Hematopoietic multipotent progenitor cell treated with erythropoietin and hydrocortisone succinate and interleukin-3 and kit ligand, for 8 days (in vitro differentiated cells): Measurements from ENCODE around the gene MTHFD1L.

Experiments
- DNase-seq: peaks from one replicate; pipeline ENCODE4 v3.0.0-alpha.2; 2015

The MTHFD1L gene

DNA sequence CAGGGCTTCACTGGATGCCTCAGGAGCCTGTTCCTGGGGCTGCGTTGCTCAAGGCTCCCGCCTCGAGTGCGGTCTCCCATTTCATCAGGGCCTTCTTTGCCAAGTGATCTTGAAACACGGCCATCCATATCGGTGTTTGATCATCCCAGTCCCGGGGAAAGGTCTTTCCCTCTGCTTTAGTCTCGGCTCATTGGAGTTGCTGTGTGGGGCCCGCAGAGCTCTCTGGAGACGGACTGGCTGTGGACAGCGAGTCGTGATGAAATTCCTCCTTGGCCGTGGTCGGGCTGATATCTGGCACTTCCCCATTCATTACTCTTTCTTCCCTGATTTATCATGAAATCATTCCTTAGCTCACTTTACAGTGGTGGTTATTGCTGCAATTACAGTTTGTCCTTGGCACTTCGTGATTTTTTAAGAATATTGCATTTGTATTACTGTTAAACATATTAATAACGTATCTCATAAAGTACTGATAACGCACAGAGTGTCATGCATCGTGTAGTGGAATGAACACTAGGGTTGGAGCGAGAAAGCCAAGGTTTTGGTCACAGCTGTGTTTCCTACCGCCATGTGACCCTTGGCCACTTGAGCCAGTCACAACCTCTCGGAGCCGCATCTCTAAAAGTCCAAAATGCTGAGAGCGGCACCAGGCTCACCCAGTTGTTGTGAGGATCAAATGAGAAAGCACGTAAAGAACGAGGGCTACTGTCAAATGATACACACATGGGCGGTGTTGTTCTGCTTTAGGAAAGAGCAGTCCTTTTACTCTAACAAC, 71.8 kb downstream of the MTHFD1L start:
- DNase-seq = no peak

DNA sequence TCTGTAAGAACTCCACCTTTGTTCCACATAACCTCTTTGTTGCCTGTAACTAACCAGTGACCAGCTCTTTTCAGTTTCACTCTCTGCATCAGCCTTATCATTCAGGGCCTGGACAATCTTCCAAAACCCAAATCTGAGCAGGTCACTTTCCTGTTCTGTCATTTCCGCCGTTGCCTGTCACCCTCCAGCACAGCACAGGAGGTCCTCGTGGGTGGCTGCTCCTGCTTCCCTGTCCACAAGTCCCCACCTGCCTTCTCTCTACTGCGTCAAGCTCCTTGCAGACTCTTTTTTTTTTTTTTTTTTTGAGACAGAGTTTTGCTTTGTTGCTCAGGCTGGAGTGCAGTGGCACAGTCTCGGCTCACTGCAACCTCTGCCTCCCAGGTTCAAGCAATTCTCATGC, 73.9 kb downstream of the MTHFD1L start:
- DNase-seq = no peak

DNA sequence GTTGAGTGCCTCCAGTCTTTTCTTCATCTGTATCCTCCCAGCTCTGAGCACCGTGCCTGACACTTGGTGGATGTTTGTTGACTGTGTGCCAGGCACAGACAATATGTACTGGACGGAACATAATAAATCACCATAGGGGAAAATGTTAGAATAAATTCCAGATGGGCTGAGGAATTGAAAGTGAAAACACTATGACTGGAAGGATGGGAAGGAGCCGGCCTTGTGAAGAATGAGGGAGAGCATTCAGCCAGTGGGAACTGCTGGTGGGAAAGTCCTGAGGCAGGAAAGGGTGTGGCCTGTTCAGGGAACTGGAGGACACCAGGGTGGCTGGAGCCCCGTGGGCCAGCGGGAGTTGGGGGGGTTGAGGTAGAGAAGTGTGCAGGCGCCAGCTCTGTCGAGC, 75.4 kb downstream of the MTHFD1L start:
- DNase-seq = no peak

DNA sequence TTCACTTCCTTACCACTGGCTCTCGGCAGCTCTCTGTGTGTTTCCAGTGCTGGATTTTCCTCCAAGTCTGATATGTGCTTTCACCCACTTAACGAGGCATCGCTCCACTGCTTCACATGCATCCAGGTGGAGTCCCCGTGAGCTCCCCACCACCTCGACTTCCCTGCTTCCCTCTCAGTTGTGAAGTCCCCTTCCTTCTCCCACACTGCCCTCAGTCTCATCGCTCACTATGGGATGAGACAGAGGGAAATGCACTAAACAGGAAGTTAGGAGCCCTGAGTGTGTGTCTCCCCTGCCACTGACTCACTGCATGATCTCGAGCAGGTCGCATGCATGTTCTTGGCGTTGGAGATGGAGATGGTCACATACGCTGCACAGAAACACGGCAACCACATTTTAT, 84.0 kb downstream of the MTHFD1L start:
- no peak for DNase-seq

DNA sequence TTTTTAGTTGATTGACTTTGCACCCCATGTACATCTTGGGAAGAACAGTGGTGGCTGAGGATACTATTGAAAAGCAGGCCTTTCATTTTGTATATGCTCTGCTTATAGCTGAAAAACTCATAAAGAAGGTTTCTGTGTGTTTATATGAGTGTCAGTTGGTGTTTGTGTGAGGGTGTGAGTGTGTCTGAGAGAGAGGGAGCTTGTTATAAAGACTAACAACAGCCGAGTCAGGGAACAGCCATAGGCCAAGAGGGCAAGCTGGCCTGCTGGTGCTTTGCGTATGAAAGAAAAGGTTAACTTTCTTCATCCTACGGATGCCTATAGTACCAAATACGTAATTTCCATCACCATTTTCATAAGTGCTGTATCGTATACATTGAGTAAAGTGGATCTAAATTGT, 88.3 kb downstream of the MTHFD1L start:
- DNase-seq = no peak

DNA sequence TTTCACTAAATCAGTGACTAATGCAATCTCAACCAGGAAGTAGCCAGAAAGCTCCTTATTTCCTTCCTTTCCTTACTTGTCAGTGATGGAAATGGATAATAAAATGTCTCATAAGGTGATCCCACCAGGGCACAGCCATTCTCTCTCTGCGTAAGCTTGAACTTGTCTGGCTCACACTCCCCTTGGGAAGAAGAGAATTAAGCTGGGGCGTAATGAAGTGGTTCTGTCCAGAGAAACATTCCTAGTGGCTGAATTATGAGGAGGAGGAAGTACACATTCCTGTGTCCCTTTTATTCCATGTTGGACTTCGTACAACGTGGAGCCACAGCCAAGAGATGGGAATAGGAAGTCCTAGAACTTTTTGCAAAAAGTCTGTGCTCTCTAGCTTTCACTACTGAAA, 93.7 kb downstream of the MTHFD1L start:
- no peak for DNase-seq

DNA sequence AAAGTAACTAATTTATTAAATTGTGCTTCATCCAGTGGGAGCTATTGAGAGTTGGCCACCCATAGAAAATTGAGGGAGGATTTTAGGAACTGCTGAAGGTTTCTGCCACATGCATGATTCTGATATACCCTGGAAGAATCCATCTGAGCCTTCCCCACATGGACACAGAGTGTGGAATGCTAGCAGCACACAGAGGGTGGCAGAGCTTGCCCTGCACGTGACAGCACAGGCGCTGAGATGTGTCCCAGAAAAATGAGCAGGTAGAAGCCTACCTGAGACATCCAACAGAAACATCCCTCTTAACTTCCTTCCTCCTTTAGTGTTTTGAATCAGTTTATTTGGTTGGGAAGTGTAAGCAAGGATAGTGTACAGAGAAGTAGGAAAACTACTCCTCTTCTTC, 96.9 kb downstream of the MTHFD1L start:
- no peak for DNase-seq

DNA sequence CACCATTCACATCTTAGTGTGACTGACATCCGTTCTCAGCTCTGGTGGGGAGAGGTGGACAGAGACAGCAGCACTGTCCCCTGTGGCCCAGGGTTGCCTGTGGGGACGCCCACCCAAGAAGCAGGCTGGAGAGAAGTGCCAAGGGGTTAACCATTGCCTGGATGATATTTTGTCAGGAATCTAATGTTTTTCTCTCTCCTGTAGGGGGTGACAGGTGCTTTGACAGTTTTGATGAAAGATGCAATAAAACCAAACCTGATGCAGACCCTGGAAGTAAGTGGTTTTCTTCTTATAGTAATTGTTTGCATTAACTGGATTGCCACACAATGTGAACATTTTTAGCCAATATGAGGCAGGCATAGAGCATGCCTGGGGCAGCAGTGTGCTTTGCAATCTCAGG, 99.3 kb downstream of the MTHFD1L start:
- DNase-seq = no peak

DNA sequence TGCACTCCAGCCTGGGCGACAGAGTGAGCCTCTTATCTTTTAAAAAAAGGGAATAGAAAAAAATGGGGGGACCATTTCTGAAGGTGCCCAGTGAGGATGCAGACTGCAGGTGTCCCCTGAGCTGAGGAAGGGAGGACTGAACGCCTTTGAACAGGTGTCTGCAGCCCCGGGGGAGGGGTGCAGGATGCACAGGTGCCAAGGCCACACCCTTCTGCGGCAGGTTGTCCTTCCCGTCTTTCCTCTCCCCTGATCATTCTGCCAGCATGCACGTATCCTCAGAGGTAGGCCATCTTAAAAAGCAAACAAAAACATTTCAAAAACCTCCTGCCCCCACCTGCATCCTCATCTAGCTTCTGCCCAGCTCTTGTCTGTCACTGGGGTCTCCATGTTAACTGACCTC, 101.3 kb downstream of the MTHFD1L start:
- DNase-seq = no peak

DNA sequence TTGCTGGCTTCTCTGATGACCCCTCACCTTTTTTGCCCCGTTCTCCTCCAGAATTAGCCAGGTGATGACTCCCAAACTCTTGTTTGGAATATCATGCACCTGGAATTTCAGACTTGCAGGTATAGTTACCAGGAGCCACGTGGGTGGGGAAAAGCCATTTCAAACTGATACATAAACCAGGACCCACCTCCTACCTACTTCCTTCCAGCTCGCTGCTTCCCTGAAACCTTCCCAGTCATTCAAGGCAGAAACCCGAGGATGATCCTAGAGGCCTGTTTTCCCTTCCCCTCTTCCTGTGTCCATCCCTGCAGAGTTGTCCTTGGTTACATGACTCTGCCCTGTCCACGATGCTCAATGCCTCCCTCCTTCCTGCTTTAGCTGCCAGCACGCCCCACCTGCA, 101.9 kb downstream of the MTHFD1L start:
- no peak for DNase-seq

DNA sequence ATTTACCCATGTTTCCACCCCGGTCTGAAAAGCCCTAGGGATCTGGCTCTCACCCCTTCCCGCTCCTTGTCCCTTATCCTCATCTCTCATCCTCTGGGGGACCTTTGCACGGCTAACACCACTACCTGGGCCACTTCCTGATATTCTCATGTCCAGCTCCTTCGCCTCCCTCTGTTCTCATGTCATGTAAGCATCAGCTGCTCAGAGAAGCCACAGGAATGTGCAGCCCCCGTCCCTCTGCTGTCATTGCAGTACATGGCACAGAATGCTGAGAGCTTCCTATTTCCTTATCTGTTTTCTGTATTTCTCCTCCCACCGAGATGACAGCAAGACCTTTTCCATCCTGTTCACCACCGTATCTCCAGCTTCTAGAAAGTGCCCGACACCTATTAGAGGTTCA, 102.4 kb downstream of the MTHFD1L start:
- no peak for DNase-seq

DNA sequence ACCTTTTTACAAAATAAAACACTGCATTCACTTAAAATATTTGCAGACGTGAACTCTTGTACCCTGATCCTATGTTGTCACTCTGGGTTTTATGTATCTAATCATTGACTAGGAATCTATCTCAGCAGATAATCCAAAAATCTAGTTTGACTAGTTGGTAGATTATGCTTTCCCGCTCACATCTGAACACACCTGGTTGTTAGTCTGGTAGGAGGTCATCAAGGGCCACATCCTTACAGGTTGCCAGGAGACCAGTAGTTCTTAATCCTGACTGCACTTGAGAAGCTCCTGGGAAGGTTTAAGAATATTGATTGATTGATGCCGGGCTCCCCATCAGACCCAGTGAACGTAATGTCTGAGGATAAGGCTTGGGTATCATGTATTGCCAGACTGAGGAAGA, 104.4 kb downstream of the MTHFD1L start:
- DNase-seq = no peak

DNA sequence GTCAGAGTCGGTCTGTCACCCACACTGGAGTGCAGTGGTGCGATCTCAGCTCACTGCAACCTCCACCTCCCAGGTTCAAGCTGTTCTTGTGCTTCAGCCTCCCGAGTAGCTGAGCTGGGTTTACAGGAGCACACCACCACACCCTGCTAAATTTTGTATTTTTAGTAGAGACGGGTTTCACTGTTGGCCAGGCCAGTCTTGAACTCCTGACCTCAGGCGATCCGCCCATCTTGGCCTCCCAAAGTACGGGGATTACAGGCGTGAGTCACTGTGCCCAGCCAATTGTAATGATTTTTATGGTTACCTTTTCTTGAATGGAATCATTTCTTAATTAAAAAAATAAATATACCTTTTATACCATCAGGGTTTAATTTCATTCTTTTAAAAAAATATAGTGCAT, 105.7 kb downstream of the MTHFD1L start:
- no peak for DNase-seq

DNA sequence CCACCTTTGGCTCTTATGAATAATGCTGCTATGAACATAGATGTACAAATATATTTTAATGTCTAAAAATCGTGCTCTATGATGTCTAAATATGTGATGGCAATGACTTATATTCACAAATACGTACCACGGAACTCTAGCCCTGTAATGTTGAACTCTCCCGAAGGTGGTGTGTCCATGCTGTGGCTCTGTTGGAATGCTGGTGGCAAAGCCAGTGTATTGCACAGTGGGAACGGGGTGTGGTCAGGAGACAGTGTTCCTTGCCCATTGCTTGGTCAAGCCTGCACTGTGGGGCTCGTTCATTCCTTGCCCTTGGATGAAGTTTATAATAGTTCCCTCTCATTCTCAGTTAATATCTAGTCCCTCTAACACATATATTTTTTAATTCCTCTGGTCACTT, 109.6 kb downstream of the MTHFD1L start:
- DNase-seq = no peak

DNA sequence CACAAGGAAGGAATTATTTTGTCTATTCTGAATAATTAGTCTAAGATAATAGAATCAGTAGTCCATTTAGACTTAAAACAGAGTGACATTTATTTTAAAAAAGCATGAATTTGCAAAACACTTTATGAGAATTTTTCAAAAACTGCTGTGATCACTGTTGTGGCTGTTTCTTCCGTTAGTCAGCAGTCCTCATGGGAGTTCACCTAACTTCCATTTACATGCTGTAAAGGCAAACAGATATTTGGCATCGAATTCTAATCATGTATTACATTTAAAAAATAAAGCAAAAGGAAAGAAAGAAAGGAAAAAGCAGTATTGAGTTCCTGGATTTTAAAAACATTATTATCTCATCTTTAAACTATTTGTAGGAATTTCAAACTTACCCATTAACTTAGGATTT, 111.8 kb downstream of the MTHFD1L start:
- DNase-seq = no peak

DNA sequence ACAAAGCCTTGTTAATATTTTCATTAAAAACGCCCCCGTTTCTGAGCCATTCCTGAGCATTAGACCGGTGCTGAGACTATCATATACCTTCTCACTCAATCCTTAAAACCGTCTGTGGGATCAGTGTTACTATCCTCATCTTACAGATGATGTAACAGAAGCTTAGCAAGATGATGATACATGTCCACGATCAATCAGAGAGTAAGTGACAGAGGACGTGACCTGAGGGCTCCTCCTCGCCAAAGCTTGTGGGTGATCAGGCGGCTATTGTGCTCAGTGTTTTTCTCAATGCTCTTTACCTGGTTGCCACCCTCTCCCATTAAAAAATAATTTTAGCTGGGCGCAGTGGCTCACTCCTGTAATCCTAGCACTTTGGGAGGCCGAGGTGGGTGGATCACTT, 113.1 kb downstream of the MTHFD1L start:
- no peak for DNase-seq

DNA sequence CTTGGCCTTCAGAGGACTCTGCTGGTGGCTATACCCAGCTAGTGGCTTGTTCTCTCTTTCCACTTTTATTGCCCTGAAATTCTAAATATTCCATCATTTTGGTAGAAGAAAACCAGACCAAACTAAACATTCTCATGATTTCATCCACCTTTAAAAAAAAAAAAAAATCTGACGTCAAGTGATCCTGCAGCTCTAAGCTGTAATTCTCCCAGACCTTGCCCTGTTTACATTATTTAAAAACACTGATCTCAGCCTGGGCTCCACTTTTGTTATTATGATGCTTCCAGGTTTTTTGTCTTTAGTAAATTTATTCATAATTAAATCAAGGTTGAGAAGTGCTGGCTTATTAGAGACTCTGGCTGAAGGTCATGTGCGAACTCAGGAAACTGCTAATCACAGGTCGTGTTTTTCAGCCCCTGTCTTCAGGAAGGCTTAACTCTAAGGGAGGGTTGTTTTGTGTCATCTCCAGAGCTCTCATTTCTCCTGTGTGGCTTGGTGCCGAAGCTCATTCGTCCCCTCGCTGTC, 114.4 kb downstream of the MTHFD1L start:
- DNase-seq = no peak

DNA sequence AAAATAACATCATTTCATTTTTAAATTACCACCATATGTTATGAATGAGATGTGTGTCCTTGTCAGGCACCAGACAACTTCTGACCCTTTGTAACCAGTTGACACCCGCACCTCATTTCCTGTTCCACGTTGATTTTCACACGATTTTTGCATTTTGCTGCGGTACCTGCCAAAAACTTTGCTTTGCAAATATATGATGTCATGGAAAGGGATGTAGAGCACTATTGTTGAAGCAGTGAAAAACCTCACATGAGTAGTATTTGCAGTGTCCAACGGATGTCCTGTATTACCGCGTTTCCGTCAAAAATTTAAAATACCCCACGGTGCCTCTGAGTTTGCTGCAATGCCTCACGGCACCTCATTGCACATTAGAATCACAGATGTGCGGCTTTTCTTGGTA, 115.6 kb downstream of the MTHFD1L start:
- DNase-seq = no peak

DNA sequence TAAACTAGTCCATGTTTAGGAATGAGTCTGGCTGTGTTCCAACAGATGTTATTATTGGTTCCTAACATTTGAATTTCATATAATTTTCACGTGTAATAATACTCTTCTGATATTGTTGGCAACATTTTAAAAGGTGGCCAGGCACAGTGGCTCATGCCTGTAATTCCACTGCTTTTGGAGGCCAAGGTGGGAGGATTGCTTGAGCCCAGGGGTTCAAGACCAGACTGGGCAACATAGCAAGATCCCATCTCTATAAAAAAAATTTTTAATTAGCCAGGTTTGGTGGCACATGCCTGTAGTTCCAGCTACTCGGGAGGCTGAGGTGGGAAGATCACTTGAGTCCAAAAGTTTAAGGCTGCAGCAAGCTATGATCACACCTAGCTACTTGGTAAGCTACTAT, 116.2 kb downstream of the MTHFD1L start:
- DNase-seq = no peak

DNA sequence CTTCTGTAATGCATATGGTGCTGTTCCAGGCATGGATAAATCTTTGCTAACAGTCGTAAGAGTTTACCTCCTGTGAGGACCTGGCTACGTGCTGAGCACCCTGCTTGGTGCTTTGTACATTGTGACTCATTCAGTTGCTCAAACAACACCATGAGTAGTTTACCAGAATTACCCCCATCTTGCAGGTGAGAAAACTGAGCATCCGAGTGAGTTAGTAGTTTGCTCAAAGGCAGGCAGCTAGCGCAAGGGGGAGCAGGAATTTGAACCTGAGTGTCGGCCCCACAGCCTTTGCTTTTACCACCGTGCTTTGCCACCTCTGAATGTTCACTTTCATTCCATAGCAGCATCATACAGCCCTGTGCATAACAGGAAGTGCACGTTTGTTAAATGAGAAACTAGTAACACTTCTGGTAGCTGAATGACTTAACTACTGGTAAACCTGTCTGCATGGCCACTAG, 121.9 kb downstream of the MTHFD1L start:
- no peak for DNase-seq

DNA sequence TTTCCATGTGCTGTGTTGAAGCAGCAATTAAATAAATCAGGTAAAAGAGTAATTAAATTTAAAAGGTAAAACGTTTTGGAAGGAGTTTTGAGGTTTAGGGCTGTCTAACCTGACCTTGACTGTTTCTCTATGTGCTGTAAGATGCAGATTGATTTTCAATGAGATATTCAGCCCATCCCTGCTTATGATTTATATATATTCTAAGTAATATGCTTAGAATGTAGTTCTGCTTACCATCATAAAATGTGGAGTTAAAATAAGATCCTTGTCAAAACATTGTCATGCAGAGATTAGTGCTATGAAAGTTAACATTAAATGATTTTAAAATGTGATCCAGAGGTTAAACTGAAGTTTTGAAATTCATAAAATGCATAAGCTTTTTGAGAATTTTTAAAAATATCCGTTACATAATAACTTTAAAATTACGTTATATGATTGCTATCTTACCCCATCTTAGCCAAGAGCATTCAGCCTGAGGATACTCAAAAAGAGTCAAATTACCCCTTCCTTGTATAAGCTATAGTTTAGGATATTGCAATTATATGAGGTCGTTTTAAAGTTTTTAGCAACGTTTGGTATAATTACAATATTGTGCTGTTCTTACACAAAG, 122.5 kb downstream of the MTHFD1L start:
- no peak for DNase-seq

DNA sequence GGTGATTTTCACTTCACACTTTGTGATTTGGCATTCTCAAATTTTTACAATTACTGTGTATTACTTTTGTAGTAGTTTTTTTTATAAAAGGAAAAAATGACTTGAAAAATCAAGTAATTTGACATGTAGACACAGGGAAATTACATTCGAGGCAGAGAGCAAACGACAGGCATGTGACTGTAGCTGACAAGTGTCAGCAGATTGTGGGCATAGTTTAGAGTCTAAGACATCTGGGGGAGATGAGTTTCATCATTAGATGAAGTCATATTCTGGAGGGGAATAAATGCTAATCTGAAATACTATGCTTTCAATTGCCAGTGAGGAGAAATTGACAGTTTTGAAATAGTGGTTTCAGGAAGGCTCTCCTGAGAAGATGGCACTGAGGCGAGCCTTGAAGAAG, 126.0 kb downstream of the MTHFD1L start:
- DNase-seq = no peak

DNA sequence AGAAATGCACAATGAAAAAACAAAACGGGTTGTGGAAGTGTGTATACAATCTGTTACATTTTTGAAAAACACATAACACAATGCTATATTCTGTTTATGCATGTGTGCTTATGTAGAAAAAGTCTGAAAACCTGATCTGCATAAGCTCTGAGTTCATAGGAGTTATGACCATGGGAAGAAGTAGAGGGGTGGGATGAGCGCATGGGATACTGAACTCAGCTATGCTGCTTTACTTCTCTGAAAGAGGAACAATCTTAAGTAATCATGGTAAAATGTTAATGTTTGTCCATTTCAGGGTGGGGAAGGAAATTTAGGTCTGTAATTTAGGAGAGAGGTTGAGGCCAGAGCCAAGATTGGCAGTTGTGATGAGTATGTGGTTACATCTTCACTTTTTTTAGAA, 126.8 kb downstream of the MTHFD1L start:
- DNase-seq = no peak

DNA sequence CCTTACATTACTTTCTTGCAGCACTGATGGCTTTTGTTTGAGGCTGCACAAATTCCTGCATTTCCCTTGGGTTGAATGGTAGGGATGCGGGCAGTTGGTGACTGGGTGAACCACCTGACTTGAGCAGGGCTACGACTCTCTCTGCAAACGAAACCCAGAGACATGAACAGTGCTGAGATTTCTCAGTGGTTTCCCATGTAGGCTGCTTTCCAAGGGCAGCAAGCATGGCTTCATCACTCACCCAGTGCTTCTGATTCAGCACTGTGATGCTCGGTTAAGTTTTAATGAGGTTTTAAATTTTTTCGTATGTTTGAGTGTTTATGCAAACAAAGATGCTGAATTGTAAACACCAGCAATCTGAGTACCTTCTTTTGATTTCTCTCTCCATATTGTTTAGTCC, 127.2 kb downstream of the MTHFD1L start:
- no peak for DNase-seq

DNA sequence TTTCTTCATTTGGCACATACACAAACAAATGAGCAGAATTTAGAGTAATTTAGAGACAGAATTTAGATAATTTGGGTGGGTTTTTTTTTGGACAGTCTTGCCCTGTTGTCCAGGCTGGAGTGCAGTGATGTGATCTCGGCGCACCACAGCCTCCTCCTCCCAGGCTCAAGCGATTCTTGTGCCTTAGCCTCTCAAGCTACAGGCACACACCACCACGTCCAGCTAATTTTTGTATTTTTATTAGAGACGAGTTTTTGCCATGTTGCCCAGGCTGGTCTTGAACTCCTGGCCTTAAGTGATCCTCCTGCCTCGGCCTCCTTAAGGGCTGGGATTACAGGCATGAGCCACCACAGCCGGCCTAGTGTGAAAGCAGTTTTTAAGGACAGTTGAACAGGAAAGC, 127.8 kb downstream of the MTHFD1L start:
- DNase-seq = no peak
